SK-N-SH treated with all-trans-retinoic acid at 6 μM for 48 hours (cell line): Measurements from ENCODE around the gene GALNT13.

Source experiments
- CSDC2 ChIP-seq: fragments of 250-450 bp; sonication (Bioruptor Pico); IDR thresholded peaks from 2 replicates; pipeline ENCODE4 v1.5.0; 2020; ENCODE audit warnings: mild to moderate bottlenecking, moderate library complexity
- OSR1 ChIP-seq: fragments of 250-450 bp; sonication (Bioruptor Pico); IDR thresholded peaks from 2 replicates; pipeline ENCODE4 v1.8.0; 2022; ENCODE audit warnings: moderate library complexity, mild to moderate bottlenecking, inconsistent platforms
- PPARA ChIP-seq: fragments of 250-450 bp; sonication (Bioruptor Pico); IDR thresholded peaks from 2 replicates; pipeline ENCODE4 v1.5.0; 2020; ENCODE audit warnings: mild to moderate bottlenecking, borderline replicate concordance
- RARB ChIP-seq: fragments of 250-450 bp; sonication (Bioruptor Pico); IDR thresholded peaks from 2 replicates; pipeline ENCODE4 v1.8.0; 2021; ENCODE audit warnings: mild to moderate bottlenecking, moderate library complexity
- SNAI2 ChIP-seq: fragments of 250-450 bp; sonication (Bioruptor Pico); IDR thresholded peaks from 2 replicates; pipeline ENCODE4 v1.5.0; 2020; ENCODE audit warnings: mild to moderate bottlenecking, moderate library complexity
- TOX ChIP-seq: fragments of 250-450 bp; sonication (Bioruptor Pico); IDR thresholded peaks from 2 replicates; pipeline ENCODE4 v1.8.0; 2021; ENCODE audit warnings: mild to moderate bottlenecking, moderate library complexity, borderline replicate concordance
- ZFP3 ChIP-seq: fragments of 250-450 bp; sonication (Bioruptor Pico); IDR thresholded peaks from 2 replicates; pipeline ENCODE4 v1.5.0; 2020; ENCODE audit warnings: mild to moderate bottlenecking, moderate library complexity
- ZNF70 ChIP-seq: fragments of 450-650 bp; formaldehyde crosslinking; IDR thresholded peaks from 2 replicates; pipeline ENCODE4 v1.5.0; 2020; ENCODE audit warnings: mild to moderate bottlenecking, moderate library complexity
- ZNF8 ChIP-seq: fragments of 450-650 bp; formaldehyde crosslinking; IDR thresholded peaks from 2 replicates; pipeline ENCODE4 v1.5.0; 2020; ENCODE audit warnings: mild to moderate bottlenecking, moderate library complexity
- TF ChIP-seq, protein P1 (sequence below): fragments of 250-450 bp; sonication (Bioruptor Pico); IDR thresholded peaks from 2 replicates; pipeline ENCODE4 v1.8.0; 2020; ENCODE audit warnings: mild to moderate bottlenecking, moderate library complexity, borderline replicate concordance
- TF ChIP-seq, protein P2 (sequence below): fragments of 250-450 bp; sonication (Bioruptor Pico); IDR thresholded peaks from 2 replicates; pipeline ENCODE4 v1.8.0; 2021; ENCODE audit warnings: low read depth, mild to moderate bottlenecking, moderate library complexity, borderline replicate concordance

DNA sequence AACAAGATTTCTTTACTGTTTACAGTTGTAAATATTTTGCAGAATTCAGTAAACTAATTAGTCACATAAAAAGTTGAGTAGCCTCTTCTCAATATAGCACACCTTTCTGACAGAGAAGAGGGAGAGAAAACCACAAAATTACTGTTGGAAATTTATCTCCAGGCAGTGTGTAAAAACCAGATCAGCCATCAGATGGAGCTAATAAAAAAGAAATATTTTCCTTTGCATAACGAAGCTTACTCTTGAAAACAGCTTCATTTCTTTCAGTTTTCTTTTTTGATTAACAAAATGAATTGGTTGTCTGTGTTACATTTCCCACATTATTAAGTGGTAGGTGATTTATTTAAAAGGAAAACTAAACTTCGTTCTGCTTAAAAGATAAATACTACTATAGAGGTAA lies 567.4 kb downstream of the GALNT13 start:
- TF ChIP-seq OSR1 (no peak), ZNF70 (CRISPR knock-in tag) (no peak), ZNF8 (no peak), CSDC2 (CRISPR knock-in tag) (no peak), RARB (CRISPR knock-in tag) (no peak), PPARA (CRISPR knock-in tag) (no peak), TOX (CRISPR knock-in tag) (no peak), SNAI2 (CRISPR knock-in tag) (no peak), ZFP3 (CRISPR knock-in tag) (no peak)
- TF ChIP-seq, protein P1, sequence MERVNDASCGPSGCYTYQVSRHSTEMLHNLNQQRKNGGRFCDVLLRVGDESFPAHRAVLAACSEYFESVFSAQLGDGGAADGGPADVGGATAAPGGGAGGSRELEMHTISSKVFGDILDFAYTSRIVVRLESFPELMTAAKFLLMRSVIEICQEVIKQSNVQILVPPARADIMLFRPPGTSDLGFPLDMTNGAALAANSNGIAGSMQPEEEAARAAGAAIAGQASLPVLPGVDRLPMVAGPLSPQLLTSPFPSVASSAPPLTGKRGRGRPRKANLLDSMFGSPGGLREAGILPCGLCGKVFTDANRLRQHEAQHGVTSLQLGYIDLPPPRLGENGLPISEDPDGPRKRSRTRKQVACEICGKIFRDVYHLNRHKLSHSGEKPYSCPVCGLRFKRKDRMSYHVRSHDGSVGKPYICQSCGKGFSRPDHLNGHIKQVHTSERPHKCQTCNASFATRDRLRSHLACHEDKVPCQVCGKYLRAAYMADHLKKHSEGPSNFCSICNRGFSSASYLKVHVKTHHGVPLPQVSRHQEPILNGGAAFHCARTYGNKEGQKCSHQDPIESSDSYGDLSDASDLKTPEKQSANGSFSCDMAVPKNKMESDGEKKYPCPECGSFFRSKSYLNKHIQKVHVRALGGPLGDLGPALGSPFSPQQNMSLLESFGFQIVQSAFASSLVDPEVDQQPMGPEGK, result no peak
- TF ChIP-seq, protein P2, sequence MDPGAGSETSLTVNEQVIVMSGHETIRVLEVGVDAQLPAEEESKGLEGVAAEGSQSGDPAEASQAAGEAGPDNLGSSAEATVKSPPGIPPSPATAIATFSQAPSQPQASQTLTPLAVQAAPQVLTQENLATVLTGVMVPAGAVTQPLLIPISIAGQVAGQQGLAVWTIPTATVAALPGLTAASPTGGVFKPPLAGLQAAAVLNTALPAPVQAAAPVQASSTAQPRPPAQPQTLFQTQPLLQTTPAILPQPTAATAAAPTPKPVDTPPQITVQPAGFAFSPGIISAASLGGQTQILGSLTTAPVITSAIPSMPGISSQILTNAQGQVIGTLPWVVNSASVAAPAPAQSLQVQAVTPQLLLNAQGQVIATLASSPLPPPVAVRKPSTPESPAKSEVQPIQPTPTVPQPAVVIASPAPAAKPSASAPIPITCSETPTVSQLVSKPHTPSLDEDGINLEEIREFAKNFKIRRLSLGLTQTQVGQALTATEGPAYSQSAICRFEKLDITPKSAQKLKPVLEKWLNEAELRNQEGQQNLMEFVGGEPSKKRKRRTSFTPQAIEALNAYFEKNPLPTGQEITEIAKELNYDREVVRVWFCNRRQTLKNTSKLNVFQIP (CRISPR knock-in tag), result no peak
